Neural cell (in vitro differentiated cells): ENCODE measurements around the gene AP1S1.

Source experiments
- EP300 ChIP-seq: fragments of 450-650 bp; conservative IDR thresholded peaks from 2 replicates; pipeline ENCODE4 v1.6.1; 2014; ENCODE audit warnings: antibody characterized with exemption, mild to moderate bottlenecking, moderate library complexity; ENCODE audit not compliant: poor library complexity, severe bottlenecking
- EZH2 ChIP-seq: fragments of 200-600, 300-800 bp; shearing (Covaris generic), sonication (generic); IDR thresholded peaks from 2 replicates; pipeline ENCODE4 v1.6.1; 2014; ENCODE audit warnings: antibody characterized with exemption, low read length, borderline replicate concordance, mild to moderate bottlenecking; ENCODE audit not compliant: insufficient read depth, poor library complexity, severe bottlenecking
- TF ChIP-seq, protein P1 (sequence below): fragments of 450-650 bp; IDR thresholded peaks from 2 replicates; pipeline ENCODE4 v1.5.1; 2014; ENCODE audit warnings: antibody characterized with exemption, mild to moderate bottlenecking, moderate library complexity; ENCODE audit not compliant: poor library complexity, severe bottlenecking

DNA sequence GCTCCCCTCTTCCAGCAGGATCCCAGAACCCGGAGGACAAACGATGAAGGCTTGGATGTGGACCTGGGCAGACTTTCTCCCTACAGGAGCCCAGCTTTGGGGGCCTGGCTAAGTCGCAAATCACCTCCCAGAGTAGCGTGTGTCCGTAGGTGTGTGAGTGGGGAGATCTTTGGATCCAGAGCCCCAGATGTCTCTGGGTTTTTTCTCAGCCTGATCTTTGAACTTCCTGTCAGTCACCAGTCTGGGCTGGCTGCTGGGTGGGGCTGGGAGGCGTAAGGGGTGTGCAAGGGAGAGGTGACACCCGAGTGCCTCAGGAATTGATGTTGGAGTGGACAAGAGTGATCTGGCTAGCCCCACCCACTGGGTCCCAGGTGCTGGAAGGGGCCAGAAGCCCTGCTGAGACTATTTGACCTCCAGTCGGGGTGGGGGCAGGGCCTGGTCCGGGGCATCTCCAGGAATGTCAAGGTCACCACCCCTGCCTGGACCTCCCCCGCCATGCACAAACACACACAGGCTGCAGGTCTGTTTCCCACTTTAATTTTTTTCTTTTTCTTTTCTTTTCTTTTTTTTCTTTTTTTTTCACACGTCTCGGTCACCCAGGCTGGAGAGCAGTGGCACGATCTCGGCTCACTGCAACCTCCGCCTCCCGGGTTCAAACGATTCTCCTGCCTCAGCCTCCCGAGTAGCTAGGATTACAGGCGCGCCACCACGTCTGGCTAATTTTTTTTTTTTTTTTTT is 46.8 kb downstream of the AP1S1 start, which contains the start of gene MOGAT3:
- TF ChIP-seq, protein P1, sequence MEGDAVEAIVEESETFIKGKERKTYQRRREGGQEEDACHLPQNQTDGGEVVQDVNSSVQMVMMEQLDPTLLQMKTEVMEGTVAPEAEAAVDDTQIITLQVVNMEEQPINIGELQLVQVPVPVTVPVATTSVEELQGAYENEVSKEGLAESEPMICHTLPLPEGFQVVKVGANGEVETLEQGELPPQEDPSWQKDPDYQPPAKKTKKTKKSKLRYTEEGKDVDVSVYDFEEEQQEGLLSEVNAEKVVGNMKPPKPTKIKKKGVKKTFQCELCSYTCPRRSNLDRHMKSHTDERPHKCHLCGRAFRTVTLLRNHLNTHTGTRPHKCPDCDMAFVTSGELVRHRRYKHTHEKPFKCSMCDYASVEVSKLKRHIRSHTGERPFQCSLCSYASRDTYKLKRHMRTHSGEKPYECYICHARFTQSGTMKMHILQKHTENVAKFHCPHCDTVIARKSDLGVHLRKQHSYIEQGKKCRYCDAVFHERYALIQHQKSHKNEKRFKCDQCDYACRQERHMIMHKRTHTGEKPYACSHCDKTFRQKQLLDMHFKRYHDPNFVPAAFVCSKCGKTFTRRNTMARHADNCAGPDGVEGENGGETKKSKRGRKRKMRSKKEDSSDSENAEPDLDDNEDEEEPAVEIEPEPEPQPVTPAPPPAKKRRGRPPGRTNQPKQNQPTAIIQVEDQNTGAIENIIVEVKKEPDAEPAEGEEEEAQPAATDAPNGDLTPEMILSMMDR: no peak
- TF ChIP-seq EP300: no peak
- TF ChIP-seq EZH2: no peak
